ENCODE data around the gene DNAJC27. TPM values are rescaled to one million over a fixed set of nuclear protein-coding genes. Genes with fewer than 3 reads are reported as not detected.

Gene DNAJC27
- total and polyA plus RNA-seq, 9 of the 15 experiments (the other 6 are each of a cell fraction or from before 2014, with no cell fraction given) = 0.53 to 5.9 (median 3.0) TPM

GRCh38 chr2:24971536-24972314 lies at the start of gene DNAJC27 (continued):
- TF ChIP-seq CLOCK (CRISPR knock-in tag; IDR thresholded peaks at IDR 0.05; ENCODE audit: borderline replicate concordance) (no peak), BRCA1 (IDR thresholded peaks at IDR 0.05) (no peak), BRCA1 (CRISPR knock-in tag; IDR thresholded peaks at IDR 0.05) (no peak), SAFB2 (IDR thresholded peaks at IDR 0.05; ENCODE audit: borderline replicate concordance, low read depth, low read length, severe bottlenecking) (no peak), HMG20B (CRISPR knock-in tag; IDR thresholded peaks at IDR 0.05) (no peak), MITF (IDR thresholded peaks at IDR 0.05) (no peak), RBM22 (IDR thresholded peaks at IDR 0.05; ENCODE audit: low read depth, low read length, poor library complexity, severe bottlenecking) (peak; percentile 22), RFX5 (IDR thresholded peaks at IDR 0.05; ENCODE audit: low read depth, low read length) (no peak), ZNF398 (CRISPR knock-in tag; IDR thresholded peaks at IDR 0.05) (no peak), ATF7 (IDR thresholded peaks at IDR 0.05) (peak; percentile 99), HOMEZ (CRISPR knock-in tag; IDR thresholded peaks at IDR 0.05) (no peak), KDM1A (IDR thresholded peaks at IDR 0.05) (no peak), RB1 (IDR thresholded peaks at IDR 0.05; ENCODE audit: low read depth) (peak; percentile 75), ZC3H11A (IDR thresholded peaks at IDR 0.05; ENCODE audit: low read depth, low read length) (no peak), TEAD2 (tag; IDR thresholded peaks at IDR 0.05) (no peak), ZNF75A (CRISPR knock-in tag; IDR thresholded peaks at IDR 0.05) (no peak), ZBTB9 (CRISPR knock-in tag; IDR thresholded peaks at IDR 0.05) (0 out of 2 replicates have a peak, but pooled peaks have one; percentile 13), TCF3 (CRISPR knock-in tag; IDR thresholded peaks at IDR 0.05) (no peak), ZNF239 (CRISPR knock-in tag; IDR thresholded peaks at IDR 0.05) (no peak), ZFP1 (CRISPR knock-in tag; IDR thresholded peaks at IDR 0.05) (no peak)

Data from K562 (cell line).